ENCODE data around the gene FCHSD2.

DNA sequence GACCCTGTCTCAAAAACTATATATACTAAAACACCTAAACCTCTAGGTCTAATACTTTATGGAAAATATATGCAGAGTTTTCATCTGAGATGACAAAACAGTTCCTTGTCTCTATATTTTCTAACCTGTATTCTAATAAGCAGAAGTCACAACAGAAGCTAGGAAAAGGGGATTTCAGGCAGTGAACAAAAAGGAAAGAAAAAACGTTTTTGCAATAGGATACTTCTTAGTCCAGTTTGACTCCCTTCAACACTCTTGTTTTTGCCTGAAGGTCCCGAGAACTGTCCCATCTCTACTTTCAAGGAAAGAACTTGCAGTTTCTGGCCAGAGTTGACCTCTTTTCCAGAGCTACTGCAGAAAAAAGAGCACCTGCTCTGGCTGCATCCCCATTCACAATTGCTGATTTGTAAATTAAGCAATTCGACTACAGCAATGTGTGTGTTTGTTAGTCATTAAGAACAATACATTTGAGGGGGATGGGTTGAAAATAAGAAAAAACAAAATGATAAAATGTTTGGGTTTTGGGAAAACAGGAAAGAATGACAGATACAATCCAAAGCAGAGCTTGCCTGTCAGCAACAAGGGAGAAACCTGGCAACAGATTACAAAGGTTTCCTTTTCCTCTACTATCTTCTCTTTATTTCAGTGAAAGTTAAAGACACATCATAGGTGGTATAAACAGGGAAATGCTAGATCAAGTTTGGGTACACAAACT, 160.0 kb downstream of the FCHSD2 start:
- TF ChIP-seq, protein P1, sequence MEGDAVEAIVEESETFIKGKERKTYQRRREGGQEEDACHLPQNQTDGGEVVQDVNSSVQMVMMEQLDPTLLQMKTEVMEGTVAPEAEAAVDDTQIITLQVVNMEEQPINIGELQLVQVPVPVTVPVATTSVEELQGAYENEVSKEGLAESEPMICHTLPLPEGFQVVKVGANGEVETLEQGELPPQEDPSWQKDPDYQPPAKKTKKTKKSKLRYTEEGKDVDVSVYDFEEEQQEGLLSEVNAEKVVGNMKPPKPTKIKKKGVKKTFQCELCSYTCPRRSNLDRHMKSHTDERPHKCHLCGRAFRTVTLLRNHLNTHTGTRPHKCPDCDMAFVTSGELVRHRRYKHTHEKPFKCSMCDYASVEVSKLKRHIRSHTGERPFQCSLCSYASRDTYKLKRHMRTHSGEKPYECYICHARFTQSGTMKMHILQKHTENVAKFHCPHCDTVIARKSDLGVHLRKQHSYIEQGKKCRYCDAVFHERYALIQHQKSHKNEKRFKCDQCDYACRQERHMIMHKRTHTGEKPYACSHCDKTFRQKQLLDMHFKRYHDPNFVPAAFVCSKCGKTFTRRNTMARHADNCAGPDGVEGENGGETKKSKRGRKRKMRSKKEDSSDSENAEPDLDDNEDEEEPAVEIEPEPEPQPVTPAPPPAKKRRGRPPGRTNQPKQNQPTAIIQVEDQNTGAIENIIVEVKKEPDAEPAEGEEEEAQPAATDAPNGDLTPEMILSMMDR (IDR thresholded peaks at IDR 0.05; ENCODE audit: borderline replicate concordance, extremely low read depth, low read length, poor library complexity, severe bottlenecking) = no peak
- TF ChIP-seq EZH2 (IDR thresholded peaks at IDR 0.05; ENCODE audit: borderline replicate concordance, low read depth, low read length, severe bottlenecking) = no peak

Data from DND-41 (cell line).